IPS-18a (cell line): ENCODE measurements around the gene CDS1.
A peak's percentile ranks its signal among the peaks of the same experiment; 100 is the strongest.

Source experiments
- H3K27ac ChIP-seq: one replicate; pipeline ENCODE4 v1.5.1; 2013; ENCODE audit warnings: low read length
- H3K27me3 ChIP-seq: one replicate; pipeline ENCODE4 v1.6.1; 2013; ENCODE audit warnings: mild to moderate bottlenecking, low read length; ENCODE audit not compliant: control insufficient read depth, insufficient read depth
- H3K36me3 ChIP-seq: one replicate; pipeline ENCODE4 v1.6.1; 2013; ENCODE audit warnings: low read depth, low read length; ENCODE audit not compliant: control insufficient read depth
- H3K4me1 ChIP-seq: one replicate; pipeline ENCODE4 v1.6.1; 2013; ENCODE audit warnings: low read depth, low read length; ENCODE audit not compliant: control insufficient read depth
- H3K4me3 ChIP-seq: one replicate; pipeline ENCODE4 v1.5.1; 2013; ENCODE audit warnings: low read length
- H3K9ac ChIP-seq: one replicate; pipeline ENCODE4 v1.6.1; 2013; ENCODE audit warnings: mild to moderate bottlenecking, low read length, moderate library complexity
- H3K9me3 ChIP-seq: one replicate; pipeline ENCODE4 v1.6.1; 2013; ENCODE audit warnings: low read depth, low read length; ENCODE audit not compliant: control insufficient read depth

Gene CDS1

DNA sequence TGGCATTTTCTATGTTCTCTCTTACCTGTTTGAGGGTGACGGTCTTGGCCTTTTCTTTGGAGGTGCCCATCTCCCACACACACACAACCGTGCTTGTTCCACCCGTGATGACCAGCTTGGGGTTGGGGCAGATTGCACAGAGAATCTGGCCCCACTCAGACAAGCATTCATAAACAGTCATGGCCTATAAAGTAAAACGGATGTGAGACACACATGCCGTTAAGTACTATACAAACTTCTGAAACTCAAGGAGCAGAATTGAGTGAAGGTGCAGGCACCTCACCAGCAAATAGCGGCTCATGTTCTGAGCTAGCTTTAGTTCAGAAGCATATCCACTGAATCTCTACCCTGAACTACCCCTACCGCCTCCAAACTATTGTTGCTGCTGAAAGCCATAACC, 107.6 kb downstream of the CDS1 start:
- H3K4me1 ChIP-seq = no peaks in the 10 kb centered on the region
- no peaks in the 10 kb centered on the region for H3K27me3 ChIP-seq
- H3K4me3 ChIP-seq = no peak overlapping the region
- H3K9ac ChIP-seq = no peak overlapping the region
- peaks cover 64% of the 10 kb centered on the region for H3K36me3 ChIP-seq
- no peaks in the 10 kb centered on the region for H3K9me3 ChIP-seq
- no peak overlapping the region for H3K27ac ChIP-seq

DNA sequence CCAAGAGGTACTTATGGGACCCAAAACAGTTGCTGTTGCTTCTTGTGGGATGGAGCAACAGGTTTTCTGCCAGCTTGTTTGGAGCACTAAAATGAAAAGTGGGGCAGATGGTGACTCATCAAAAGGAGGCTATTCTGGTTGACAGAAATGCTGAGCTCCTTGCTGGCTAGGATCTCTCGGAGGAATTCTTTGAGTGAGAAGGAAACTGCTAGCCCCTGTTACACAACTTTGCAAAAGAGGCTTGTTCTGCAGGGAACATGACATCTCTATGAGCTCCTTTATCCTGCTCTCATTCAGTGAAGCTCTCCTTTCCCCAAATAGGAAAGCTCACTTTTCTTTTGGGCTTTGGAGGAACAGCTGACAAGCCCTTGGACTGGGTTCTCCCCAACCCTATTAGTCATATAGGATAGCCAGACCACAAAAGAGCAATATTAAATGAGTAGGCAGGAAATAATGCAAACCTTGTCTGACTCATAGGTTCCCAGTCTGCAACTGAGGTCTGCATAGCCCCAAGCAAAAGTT, 108.3 kb downstream of the CDS1 start:
- Histone ChIP-seq H3K9me3 (no peaks in the 10 kb centered on the region), H3K4me1 (no peaks in the 10 kb centered on the region), H3K27me3 (no peaks in the 10 kb centered on the region), H3K9ac (no peak overlapping the region), H3K4me3 (no peak overlapping the region), H3K27ac (no peak overlapping the region), H3K36me3 (peaks cover 71% of the 10 kb centered on the region)

DNA sequence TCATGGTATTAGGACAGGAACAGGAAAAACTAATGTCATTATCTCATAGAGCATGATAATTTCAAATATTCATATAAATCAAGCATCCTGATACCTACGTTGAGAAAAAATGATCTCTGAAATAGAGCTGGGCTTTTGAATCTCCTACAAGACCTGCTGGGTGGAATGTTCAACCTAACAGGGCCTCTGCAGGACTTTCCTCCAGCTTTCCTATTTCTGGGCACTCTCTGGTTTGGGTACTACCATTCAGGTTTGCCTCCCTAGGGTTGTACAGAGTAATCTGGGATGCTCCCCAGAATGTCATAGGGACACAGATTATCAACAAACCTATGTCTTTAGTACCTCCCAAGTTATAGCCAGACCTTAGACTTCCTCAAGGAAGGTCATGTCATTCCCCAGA, 108.9 kb downstream of the CDS1 start:
- Histone ChIP-seq H3K4me1 (no peaks in the 10 kb centered on the region), H3K36me3 (peaks cover 67% of the 10 kb centered on the region), H3K27ac (no peak overlapping the region), H3K9ac (no peak overlapping the region), H3K27me3 (no peaks in the 10 kb centered on the region), H3K4me3 (no peak overlapping the region), H3K9me3 (no peaks in the 10 kb centered on the region)

DNA sequence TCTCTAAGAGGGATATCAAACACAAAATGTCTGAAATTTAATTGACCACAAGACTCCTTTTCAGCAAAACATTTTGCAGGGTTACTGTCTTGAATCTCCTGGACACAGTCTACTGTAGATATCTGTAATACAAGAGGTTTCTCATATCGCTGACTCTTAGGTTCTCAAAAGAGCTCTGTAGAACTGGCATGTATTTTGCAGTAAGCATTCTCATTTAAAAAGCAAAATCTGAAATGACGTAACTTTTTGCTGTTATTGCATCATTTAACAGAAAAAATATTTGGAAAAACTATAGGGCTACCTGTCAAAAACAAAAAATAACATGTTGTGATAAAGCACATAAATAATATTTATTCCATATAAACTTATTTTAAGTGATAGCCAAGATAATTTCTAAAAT, 114.2 kb downstream of the CDS1 start:
- peaks cover 74% of the 10 kb centered on the region for H3K36me3 ChIP-seq
- no peaks in the 10 kb centered on the region for H3K27me3 ChIP-seq
- no peaks in the 10 kb centered on the region for H3K4me1 ChIP-seq
- H3K27ac ChIP-seq = peak overlapping the region; percentile 61
- no peak overlapping the region for H3K9ac ChIP-seq
- H3K4me3 ChIP-seq = no peak overlapping the region
- H3K9me3 ChIP-seq = no peaks in the 10 kb centered on the region

DNA sequence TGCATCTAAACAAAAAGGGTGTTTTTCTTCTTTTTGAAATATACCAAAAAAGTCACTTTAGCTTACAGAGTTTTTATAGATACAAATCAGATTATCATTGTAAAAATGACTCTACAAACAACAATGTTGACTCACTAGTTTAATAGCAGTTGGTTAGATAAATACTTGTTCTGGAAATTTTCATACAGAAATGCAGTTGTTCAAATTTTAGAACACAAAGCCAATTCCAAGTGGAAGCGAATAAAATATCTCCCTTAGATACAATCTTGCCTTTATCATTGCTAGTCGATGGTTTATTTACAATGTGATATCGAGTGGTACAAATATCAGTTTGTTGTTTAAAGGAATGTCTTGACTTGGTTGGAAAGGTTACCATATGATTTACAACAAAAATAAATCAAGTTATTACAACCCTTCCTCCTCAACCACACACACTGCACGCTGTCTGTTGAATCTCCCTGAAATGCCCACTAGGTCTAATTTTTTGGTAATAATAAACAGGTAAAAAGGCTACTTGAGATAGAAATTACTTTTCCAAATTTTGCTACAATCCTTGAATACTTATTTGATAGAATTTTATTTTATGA, 114.8 kb downstream of the CDS1 start:
- Histone ChIP-seq H3K27me3 (no peaks in the 10 kb centered on the region), H3K9me3 (no peaks in the 10 kb centered on the region), H3K36me3 (peaks cover 74% of the 10 kb centered on the region), H3K27ac (no peak overlapping the region), H3K4me1 (no peaks in the 10 kb centered on the region), H3K9ac (no peak overlapping the region), H3K4me3 (no peak overlapping the region)

DNA sequence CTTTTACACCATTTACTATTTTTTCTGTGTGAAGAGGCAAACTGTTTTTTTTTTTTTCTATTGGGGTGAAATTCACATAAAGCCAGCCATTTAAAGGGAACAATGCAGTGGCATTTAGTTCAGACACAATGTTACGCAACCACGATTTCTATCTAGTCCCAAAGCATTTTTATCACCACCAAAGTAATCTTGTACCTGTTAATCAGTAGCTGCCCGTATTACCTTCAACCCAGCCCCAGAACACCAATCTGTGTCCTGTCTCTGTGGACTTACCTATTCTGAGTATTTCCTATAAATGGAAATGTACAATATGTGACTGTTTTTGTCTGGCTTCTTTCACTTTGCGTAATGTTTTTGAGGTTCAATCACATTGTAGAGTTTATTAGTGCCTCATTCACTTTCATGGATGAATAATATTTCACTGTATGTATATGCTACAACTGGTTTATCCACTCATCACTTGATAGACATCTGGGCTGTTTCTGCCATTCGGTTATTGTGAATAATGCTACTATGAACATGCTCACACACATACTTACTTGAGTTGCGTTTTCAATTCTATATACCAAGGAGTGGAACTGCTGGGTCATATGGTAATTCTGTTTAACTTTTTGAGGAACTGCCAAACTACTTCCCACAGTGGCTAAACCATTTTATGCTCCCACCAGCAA, 116.2 kb downstream of the CDS1 start:
- Histone ChIP-seq H3K4me3 (no peak overlapping the region), H3K36me3 (peaks cover 74% of the 10 kb centered on the region)

More for the DNA sequence above, 116.2 kb downstream of the CDS1 start:
- Histone ChIP-seq H3K4me1 (no peaks in the 10 kb centered on the region), H3K27me3 (no peaks in the 10 kb centered on the region), H3K27ac (no peak overlapping the region), H3K9ac (no peak overlapping the region), H3K9me3 (no peaks in the 10 kb centered on the region)
